Measurements from ENCODE around the gene CPED1. TPM values are rescaled to one million over a fixed set of nuclear protein-coding genes. Genes with fewer than 3 reads are reported as not detected.

The CPED1 gene
- total RNA-seq, 1 donor from 2014 or later: 33.8 TPM

DNA sequence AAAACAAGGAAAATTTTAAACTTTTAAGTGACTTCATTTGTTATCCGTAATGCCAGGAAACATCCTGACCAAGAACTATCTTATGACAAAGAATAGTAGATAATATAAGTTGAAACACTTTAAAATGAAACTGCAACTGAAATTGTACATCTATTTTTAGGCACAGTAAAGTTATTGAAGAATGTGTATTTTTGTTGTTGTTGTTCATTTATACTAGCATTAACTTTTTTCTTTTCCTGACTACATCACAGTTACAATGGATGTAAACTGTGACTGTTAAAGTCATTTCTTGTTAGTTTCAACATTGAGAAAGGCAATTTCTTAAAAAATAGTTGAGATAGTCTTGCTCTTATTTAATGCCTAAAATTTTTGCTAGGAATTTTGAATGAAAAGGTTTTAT lies 2.6 kb downstream of the CPED1 start:
- Histone ChIP-seq H3K9me3 (replicated peaks) (no peaks in the 10 kb centered on the region), H3K4me1 (peaks cover 71% of the 10 kb centered on the region), H3K27ac (replicated peaks) (peak overlapping the region; percentile 94), H3K36me3 (no peaks in the 10 kb centered on the region), H3K4me3 (peak overlapping the region; percentile 74), H3K27me3 (ENCODE audit: low read depth) (no peaks in the 10 kb centered on the region)
- intact Hi-C loops (cut with micrococcal nuclease): no loop called here
- no peak for DNase-seq
- TF ChIP-seq CTCF (IDR thresholded peaks at IDR 0.05; ENCODE audit: borderline replicate concordance): no peak

- Histone ChIP-seq H3K4me1 (peaks cover 75% of the 10 kb centered on the region), H3K27ac (replicated peaks) (peak overlapping the region; percentile 94), H3K36me3 (no peaks in the 10 kb centered on the region), H3K9me3 (replicated peaks) (no peaks in the 10 kb centered on the region), H3K4me3 (peak overlapping the region; percentile 74), H3K27me3 (ENCODE audit: low read depth) (no peaks in the 10 kb centered on the region)
- TF ChIP-seq CTCF (IDR thresholded peaks at IDR 0.05; ENCODE audit: borderline replicate concordance): no peak
- intact Hi-C loops (cut with micrococcal nuclease): no loop called here
- no peak for DNase-seq
Measured at GRCh38 chr7:120991581-120991980, 3.1 kb downstream of the CPED1 start.

GRCh38 chr7:120992272-120992964 lies 3.9 kb downstream of the CPED1 start:
- Histone ChIP-seq H3K4me1 (peaks cover 83% of the 10 kb centered on the region), H3K9me3 (replicated peaks) (no peaks in the 10 kb centered on the region), H3K36me3 (no peaks in the 10 kb centered on the region), H3K27ac (replicated peaks) (peak overlapping the region; percentile 94), H3K27me3 (ENCODE audit: low read depth) (no peaks in the 10 kb centered on the region), H3K4me3 (peak overlapping the region; percentile 74)
- no peak for TF ChIP-seq CTCF (IDR thresholded peaks at IDR 0.05; ENCODE audit: borderline replicate concordance)
- intact Hi-C loops (cut with micrococcal nuclease): no loop called here
- DNase-seq: no peak

GRCh38 chr7:120992965-120993494 lies 4.5 kb downstream of the CPED1 start:
- intact Hi-C loops (cut with micrococcal nuclease): no loop called here
- no peak for DNase-seq
- H3K27me3 ChIP-seq (ENCODE audit: low read depth): no peaks in the 10 kb centered on the region
- peak overlapping the region; percentile 94 for H3K27ac ChIP-seq (replicated peaks)
- no peaks in the 10 kb centered on the region for H3K9me3 ChIP-seq (replicated peaks)
- no peak for TF ChIP-seq CTCF (IDR thresholded peaks at IDR 0.05; ENCODE audit: borderline replicate concordance)
- H3K4me1 ChIP-seq: peaks cover 86% of the 10 kb centered on the region
- peak overlapping the region; percentile 74 for H3K4me3 ChIP-seq
- H3K36me3 ChIP-seq: no peaks in the 10 kb centered on the region

- Histone ChIP-seq H3K27ac (replicated peaks) (peak overlapping the region; percentile 11), H3K4me3 (peak overlapping the region; percentile 74), H3K36me3 (no peaks in the 10 kb centered on the region), H3K4me1 (peaks cover 93% of the 10 kb centered on the region), H3K9me3 (replicated peaks) (no peaks in the 10 kb centered on the region), H3K27me3 (ENCODE audit: low read depth) (no peaks in the 10 kb centered on the region)
- TF ChIP-seq CTCF (IDR thresholded peaks at IDR 0.05; ENCODE audit: borderline replicate concordance): no peak
- intact Hi-C loops (cut with micrococcal nuclease): no loop called here
- no peak for DNase-seq
Measured at GRCh38 chr7:120993553-120994191, 5.2 kb downstream of the CPED1 start.
